Natural killer cell (primary cell): ENCODE results near the gene PPP1R27. TPM values are rescaled to one million over a fixed set of nuclear protein-coding genes. Genes with fewer than 3 reads are reported as not detected.

Source experiments
- ATAC-seq, 3 donors: fragments of 150-1000 bp in 2 of 3; fragments of 200-7000 bp in 1 of 3; cut with Tn5 transposase; 1 replicate in 1 of 3; 2 replicates in 2 of 3; pipeline ENCODE4 v1.10.0; 2021; ENCODE audit warnings: mild to moderate bottlenecking in 2 of 3, moderate library complexity in 2 of 3
- DNase-seq, 2 donors: peaks; one replicate each; pipeline versions ENCODE4 v3.0.0 to v3.0.0-alpha.2; 2013 to 2021; ENCODE audit warnings: mixed read lengths in 1 of 2
- H3K27ac ChIP-seq: one replicate; pipeline ENCODE4 v1.5.1; 2013; ENCODE audit warnings: mild to moderate bottlenecking, low read length
- H3K27me3 ChIP-seq: one replicate; pipeline ENCODE4 v1.6.1; 2013; ENCODE audit warnings: low read length; ENCODE audit not compliant: control insufficient read depth, insufficient read depth
- H3K36me3 ChIP-seq: one replicate; pipeline ENCODE4 v1.6.1; 2013; ENCODE audit warnings: low read length; ENCODE audit not compliant: control insufficient read depth, insufficient read depth
- H3K4me1 ChIP-seq: one replicate; pipeline ENCODE4 v1.6.1; 2013; ENCODE audit warnings: low read length; ENCODE audit not compliant: control insufficient read depth, insufficient read depth
- H3K4me3 ChIP-seq: one replicate; pipeline ENCODE4 v1.5.1; 2013; ENCODE audit warnings: low read length
- H3K9me3 ChIP-seq: one replicate; pipeline ENCODE4 v1.6.1; 2013; ENCODE audit warnings: low read length; ENCODE audit not compliant: control insufficient read depth, insufficient read depth
- H3K27ac Mint-ChIP-seq, 2 donors: one replicate each; pipeline ENCODE4 v1.8.0; 2022; ENCODE audit warnings: mild to moderate bottlenecking in 2 of 2, mixed read lengths in 2 of 2, moderate library complexity in 1 of 2
- H3K27me3 Mint-ChIP-seq, 2 donors: one replicate each; pipeline ENCODE4 v1.8.0; 2022; ENCODE audit warnings: low read depth in 2 of 2, mixed read lengths in 2 of 2
- H3K36me3 Mint-ChIP-seq: one replicate; pipeline ENCODE4 v1.8.0; 2022; ENCODE audit warnings: mixed read lengths
- H3K4me1 Mint-ChIP-seq, 2 donors: one replicate each; pipeline ENCODE4 v1.8.0; 2022; ENCODE audit warnings: mixed read lengths in 2 of 2
- H3K4me3 Mint-ChIP-seq: one replicate; pipeline ENCODE4 v1.8.0; 2022; ENCODE audit warnings: mild to moderate bottlenecking, moderate library complexity, mixed read lengths
- H3K9me3 Mint-ChIP-seq, 2 donors: one replicate each; pipeline ENCODE4 v1.8.0; 2022; ENCODE audit warnings: mixed read lengths in 2 of 2
- WGBS: methylation state at CpG from one replicate; pipeline ENCODE4 v1.1.7; 2013; ENCODE audit warnings: missing lambda C conversion rate; ENCODE audit not compliant: insufficient coverage; 5-methylcytosine and 5-hydroxymethylcytosine counted together
- intact Hi-C: fragments of 100-400 bp; cut with micrococcal nuclease; formaldehyde crosslinking; loops from one replicate; pipeline ENCODE4 v1.14.2; 2022
- total RNA-seq, 4 donors: library from RNA; stranded (reverse); fragments of 120-200 nt in 1 of 4; gene quantifications; one replicate each; pipeline versions ENCODE4 v1.2.3 to v1.2.4, GENCODE V29; 2013 to 2022
- TF ChIP-seq, protein P1 (sequence below): fragments of 200-600 bp; IDR thresholded peaks from one replicate; pipeline ENCODE4 v1.8.0; 2022; ENCODE audit warnings: antibody characterized with exemption

The PPP1R27 gene
- total RNA-seq, 3 donors from 2014 or later (not counting 1 experiment from before 2014, with no cell fraction given), result not detected

DNA sequence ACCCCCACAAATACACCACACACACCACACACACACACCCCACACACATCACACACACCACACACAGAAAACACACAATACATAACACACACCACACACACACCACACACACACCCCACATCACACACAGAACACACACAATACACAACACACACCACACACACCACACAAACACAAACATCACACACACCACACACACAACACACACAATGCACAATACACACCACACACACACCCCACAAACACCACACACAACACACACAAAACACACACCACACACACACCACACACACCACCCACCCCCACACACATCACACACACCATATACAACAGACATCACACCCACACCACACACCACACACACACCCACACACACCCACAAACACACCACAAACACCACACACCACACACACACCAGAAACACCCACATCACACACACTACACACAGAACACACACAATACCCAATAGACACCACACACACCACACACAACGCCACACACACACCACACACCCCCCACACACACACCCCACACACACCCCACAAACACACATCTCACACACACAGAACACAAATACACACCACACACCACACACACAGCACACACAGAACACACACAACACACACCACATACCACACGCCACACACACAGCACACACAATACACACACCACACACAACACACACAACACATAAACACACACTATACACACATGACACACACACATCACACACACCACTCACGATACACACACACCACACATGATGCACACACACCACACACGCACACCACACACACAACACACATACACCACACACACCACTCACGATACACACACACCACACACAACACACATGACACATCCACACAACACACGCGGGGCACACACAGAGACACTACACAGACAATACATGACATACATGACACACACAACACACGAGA lies 41.9 kb downstream of the PPP1R27 start:
- TF ChIP-seq, protein P1, sequence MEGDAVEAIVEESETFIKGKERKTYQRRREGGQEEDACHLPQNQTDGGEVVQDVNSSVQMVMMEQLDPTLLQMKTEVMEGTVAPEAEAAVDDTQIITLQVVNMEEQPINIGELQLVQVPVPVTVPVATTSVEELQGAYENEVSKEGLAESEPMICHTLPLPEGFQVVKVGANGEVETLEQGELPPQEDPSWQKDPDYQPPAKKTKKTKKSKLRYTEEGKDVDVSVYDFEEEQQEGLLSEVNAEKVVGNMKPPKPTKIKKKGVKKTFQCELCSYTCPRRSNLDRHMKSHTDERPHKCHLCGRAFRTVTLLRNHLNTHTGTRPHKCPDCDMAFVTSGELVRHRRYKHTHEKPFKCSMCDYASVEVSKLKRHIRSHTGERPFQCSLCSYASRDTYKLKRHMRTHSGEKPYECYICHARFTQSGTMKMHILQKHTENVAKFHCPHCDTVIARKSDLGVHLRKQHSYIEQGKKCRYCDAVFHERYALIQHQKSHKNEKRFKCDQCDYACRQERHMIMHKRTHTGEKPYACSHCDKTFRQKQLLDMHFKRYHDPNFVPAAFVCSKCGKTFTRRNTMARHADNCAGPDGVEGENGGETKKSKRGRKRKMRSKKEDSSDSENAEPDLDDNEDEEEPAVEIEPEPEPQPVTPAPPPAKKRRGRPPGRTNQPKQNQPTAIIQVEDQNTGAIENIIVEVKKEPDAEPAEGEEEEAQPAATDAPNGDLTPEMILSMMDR, result no peak
- Histone ChIP-seq H3K4me1 (no peaks in the 10 kb centered on the region), H3K27me3 (no peaks in the 10 kb centered on the region), H3K27ac (no peak overlapping the region), H3K4me3 (no peak overlapping the region), H3K9me3 (no peaks in the 10 kb centered on the region), H3K36me3 (no peaks in the 10 kb centered on the region)
- Mint-ChIP-seq H3K9me3 (no peaks in the 10 kb centered on the region), H3K27me3 (no peaks in the 10 kb centered on the region), H3K36me3 (no peaks in the 10 kb centered on the region), H3K4me3 (no peak overlapping the region), H3K27ac (no peak overlapping the region), H3K4me1 (no peaks in the 10 kb centered on the region)
- ATAC-seq, result no peak
- WGBS, result 91% methylated on average over 8 of the region's 8 CpGs
- DNase-seq, result no peak
- intact Hi-C loops, result no loop called here

Other genes starting within 250 kb of the PPP1R27 start
- 100 to 1,000 TPM in 1 of 3 donors, 10 to 100 TPM in 2; 96.2 to 117 (median 99.1) TPM for gene NPLOC4, start 197.9 kb downstream of the PPP1R27 start, total RNA-seq
- gene TSPAN10, start 197.9 kb downstream of the PPP1R27 start, total RNA-seq, result under 1 TPM; 0.24 to 0.35 (median 0.29) TPM
- 10 to 100 TPM; 21.9 to 42.8 (median 26.6) TPM for gene PDE6G, start 178.5 kb downstream of the PPP1R27 start, total RNA-seq
- gene OXLD1, start 168.4 kb downstream of the PPP1R27 start, total RNA-seq, result 10 to 100 TPM; 29.9 to 35.0 (median 32.4) TPM
- 10 to 100 TPM; 15.6 to 24.2 (median 22.1) TPM for gene CCDC137, start 168.3 kb downstream of the PPP1R27 start, total RNA-seq
- 10 to 100 TPM; 23.3 to 47.9 (median 39.3) TPM for gene ARL16, start 151.3 kb downstream of the PPP1R27 start, total RNA-seq
- gene HGS, start 151.0 kb downstream of the PPP1R27 start, total RNA-seq, result 100 to 1,000 TPM; 179 to 186 (median 181) TPM
- 10 to 100 TPM; 16.3 to 24.4 (median 17.5) TPM for gene MRPL12, start 131.7 kb downstream of the PPP1R27 start, total RNA-seq
- gene SLC25A10, start 122.8 kb downstream of the PPP1R27 start, total RNA-seq, result 1 to 10 TPM; 5.7 to 6.3 (median 5.8) TPM
- gene GCGR, start 30.9 kb downstream of the PPP1R27 start, total RNA-seq, result not detected
- 10 to 100 TPM; 81.1 to 95.5 (median 84.2) TPM for gene MCRIP1, start 1.8 kb downstream of the PPP1R27 start, total RNA-seq
- 100 to 1,000 TPM; 334 to 468 (median 386) TPM for gene P4HB, start 25.5 kb upstream of the PPP1R27 start, total RNA-seq
- gene ARHGDIA, start 36.3 kb upstream of the PPP1R27 start, total RNA-seq, result 100 to 1,000 TPM; 600 to 824 (median 689) TPM
- gene ALYREF, start 56.5 kb upstream of the PPP1R27 start, total RNA-seq, result 100 to 1,000 TPM in 2 of 3 donors, 10 to 100 TPM in 1; 91.5 to 115 (median 105) TPM
- 10 to 100 TPM; 40.1 to 50.9 (median 41.5) TPM for gene ANAPC11, start 56.7 kb upstream of the PPP1R27 start, total RNA-seq
- under 1 TPM in 2 of 3 donors, not detected in 1; 0.18 to 0.31 TPM for gene NPB, start 67.2 kb upstream of the PPP1R27 start, total RNA-seq
- gene PCYT2, start 76.3 kb upstream of the PPP1R27 start, total RNA-seq, result 10 to 100 TPM; 30.6 to 34.4 (median 34.2) TPM
- 100 to 1,000 TPM in 1 of 3 donors, 10 to 100 TPM in 2; 75.8 to 102 (median 94.9) TPM for gene SIRT7, start 83.1 kb upstream of the PPP1R27 start, total RNA-seq
- gene MAFG, start 92.7 kb upstream of the PPP1R27 start, total RNA-seq, result 10 to 100 TPM; 11.9 to 14.6 (median 13.2) TPM
- 1 to 10 TPM in 1 of 3 donors, not detected in 2; 3.4 TPM for gene PYCR1, start 102.2 kb upstream of the PPP1R27 start, total RNA-seq
- not detected for gene MYADML2, start 112.2 kb upstream of the PPP1R27 start, total RNA-seq
- not detected for gene NOTUM, start 126.1 kb upstream of the PPP1R27 start, total RNA-seq
- 10 to 100 TPM; 29.7 to 43.5 (median 40.8) TPM for gene ASPSCR1, start 142.6 kb upstream of the PPP1R27 start, total RNA-seq
- 10 to 100 TPM; 22.8 to 29.6 (median 27.0) TPM for gene CENPX, start 187.8 kb upstream of the PPP1R27 start, total RNA-seq
- gene LRRC45, start 188.3 kb upstream of the PPP1R27 start, total RNA-seq, result 10 to 100 TPM; 15.9 to 21.6 (median 16.8) TPM
- gene RAC3, start 196.6 kb upstream of the PPP1R27 start, total RNA-seq, result 1 to 10 TPM in 2 of 3 donors, under 1 TPM in 1; 0.61 to 2.2 (median 2.1) TPM
- gene DCXR, start 202.6 kb upstream of the PPP1R27 start, total RNA-seq, result 100 to 1,000 TPM in 2 of 3 donors, 10 to 100 TPM in 1; 93.9 to 171 (median 145) TPM
- gene RFNG, start 216.8 kb upstream of the PPP1R27 start, total RNA-seq, result 10 to 100 TPM; 22.7 to 26.7 (median 23.2) TPM
- gene GPS1, start 216.8 kb upstream of the PPP1R27 start, total RNA-seq, result 10 to 100 TPM; 78.9 to 87.6 (median 85.3) TPM
- 100 to 1,000 TPM; 122 to 144 (median 136) TPM for gene DUS1L, start 230.8 kb upstream of the PPP1R27 start, total RNA-seq